ENCODE results near the gene PLBD1.

Gene PLBD1

DNA sequence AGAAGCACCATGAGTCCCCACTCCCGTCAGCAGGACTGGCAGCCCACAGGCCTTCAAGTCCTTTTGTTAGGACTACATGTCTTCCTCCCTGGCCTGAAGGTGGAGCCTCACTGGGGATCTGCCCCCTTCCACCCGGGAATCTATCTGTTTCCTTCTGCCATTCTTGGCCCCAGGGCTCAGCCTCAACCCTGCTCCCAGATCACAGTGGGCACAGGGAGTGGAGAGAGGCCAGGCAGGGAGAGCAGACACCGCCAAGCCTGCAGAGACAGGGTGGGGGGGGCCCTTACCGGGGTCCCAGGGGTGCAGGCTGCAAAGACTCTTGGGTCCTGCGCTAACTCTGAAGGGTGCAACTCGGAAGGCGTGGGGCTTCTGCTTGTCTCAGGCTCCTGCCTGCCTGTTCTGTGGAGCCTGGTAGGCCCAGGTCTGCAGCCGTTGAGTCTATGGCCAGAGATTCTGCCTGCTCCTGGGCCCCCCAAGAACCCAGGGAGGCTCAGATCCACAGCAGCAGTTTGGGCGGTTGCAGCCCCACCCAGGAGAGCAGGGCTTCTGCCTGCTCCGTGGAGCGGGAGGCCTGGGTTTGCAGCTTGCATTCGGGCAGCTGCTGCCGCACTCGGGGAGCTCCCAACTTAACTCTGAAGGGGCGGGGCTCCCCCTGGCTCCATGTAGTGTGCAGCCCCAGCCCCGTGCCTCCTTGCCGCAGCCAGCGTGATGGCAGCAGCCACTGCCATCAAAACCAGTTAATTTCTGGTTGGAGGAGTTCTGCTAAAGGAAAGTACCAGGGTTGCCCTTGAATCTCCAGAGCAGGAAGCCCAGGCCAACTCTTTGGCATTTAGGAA, 21.7 kb upstream of the PLBD1 start:
- no peak for DNase-seq (ENCODE audit: extremely low spot score)
- CTCF ChIA-PET, result no interaction called here
- POLR2A ChIA-PET, result no interaction called here
- TF ChIP-seq, protein P1, sequence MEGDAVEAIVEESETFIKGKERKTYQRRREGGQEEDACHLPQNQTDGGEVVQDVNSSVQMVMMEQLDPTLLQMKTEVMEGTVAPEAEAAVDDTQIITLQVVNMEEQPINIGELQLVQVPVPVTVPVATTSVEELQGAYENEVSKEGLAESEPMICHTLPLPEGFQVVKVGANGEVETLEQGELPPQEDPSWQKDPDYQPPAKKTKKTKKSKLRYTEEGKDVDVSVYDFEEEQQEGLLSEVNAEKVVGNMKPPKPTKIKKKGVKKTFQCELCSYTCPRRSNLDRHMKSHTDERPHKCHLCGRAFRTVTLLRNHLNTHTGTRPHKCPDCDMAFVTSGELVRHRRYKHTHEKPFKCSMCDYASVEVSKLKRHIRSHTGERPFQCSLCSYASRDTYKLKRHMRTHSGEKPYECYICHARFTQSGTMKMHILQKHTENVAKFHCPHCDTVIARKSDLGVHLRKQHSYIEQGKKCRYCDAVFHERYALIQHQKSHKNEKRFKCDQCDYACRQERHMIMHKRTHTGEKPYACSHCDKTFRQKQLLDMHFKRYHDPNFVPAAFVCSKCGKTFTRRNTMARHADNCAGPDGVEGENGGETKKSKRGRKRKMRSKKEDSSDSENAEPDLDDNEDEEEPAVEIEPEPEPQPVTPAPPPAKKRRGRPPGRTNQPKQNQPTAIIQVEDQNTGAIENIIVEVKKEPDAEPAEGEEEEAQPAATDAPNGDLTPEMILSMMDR (IDR thresholded peaks at IDR 0.05; ENCODE audit: control extremely low read depth, extremely low read depth, low read depth, missing control alignments), result no peak

DNA sequence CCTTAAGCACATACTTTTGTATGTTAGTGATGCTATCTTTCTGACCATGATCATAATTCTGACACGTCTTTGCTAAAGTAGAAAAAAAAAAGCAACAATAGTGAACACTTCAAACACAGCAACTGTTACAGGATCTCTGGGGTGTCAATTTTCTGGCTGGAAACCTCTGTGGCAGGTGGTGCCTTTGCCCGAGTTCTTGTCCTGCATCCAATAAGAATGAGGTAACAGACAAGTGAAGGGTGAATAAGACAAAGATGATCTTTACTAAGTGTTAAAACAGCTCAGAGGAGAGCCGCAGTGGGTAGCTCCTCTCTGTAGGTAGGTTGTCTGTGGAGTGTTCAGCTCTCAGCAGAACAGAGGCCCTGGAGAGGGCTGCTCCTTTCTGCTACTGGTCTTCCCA, 20.9 kb upstream of the PLBD1 start:
- TF ChIP-seq, protein P1 (IDR thresholded peaks at IDR 0.05; ENCODE audit: control extremely low read depth, extremely low read depth, low read depth, missing control alignments), result no peak
- DNase-seq (ENCODE audit: extremely low spot score), result no peak
- ChIA-PET CTCF (interaction anchor here (1.0 kb wide), 1 partner anchor 31 kb away, joined by 3 read pairs; no protein-coding TSS in a partner anchor), POLR2A (no interaction called here)

DNA sequence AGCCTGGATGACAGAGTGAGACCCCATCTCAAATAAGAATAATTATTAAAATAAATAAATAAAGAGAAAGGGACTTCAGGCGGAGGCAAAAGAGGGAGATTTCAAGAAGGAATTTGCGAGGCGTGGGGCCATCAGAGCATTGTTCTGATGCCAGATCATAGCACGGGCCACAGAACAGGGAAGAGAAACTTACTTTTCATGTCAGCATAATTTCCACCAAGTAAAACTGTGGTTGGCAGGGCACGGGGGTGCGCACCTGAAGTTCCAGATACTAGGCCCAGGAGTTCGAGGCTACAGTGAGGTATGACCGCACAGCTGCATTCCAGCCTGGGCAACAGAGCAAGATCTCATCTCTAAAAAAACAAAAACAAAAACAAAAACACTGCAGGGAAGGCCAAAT, 11.0 kb upstream of the PLBD1 start:
- CTCF ChIA-PET, result interaction anchor here (1.0 kb wide), 1 partner anchor 33 kb away, joined by 3 read pairs; no protein-coding TSS in a partner anchor
- POLR2A ChIA-PET, result no interaction called here
- no peak for DNase-seq (ENCODE audit: extremely low spot score)
- TF ChIP-seq, protein P1 (IDR thresholded peaks at IDR 0.05; ENCODE audit: control extremely low read depth, extremely low read depth, low read depth, missing control alignments), result no peak

DNA sequence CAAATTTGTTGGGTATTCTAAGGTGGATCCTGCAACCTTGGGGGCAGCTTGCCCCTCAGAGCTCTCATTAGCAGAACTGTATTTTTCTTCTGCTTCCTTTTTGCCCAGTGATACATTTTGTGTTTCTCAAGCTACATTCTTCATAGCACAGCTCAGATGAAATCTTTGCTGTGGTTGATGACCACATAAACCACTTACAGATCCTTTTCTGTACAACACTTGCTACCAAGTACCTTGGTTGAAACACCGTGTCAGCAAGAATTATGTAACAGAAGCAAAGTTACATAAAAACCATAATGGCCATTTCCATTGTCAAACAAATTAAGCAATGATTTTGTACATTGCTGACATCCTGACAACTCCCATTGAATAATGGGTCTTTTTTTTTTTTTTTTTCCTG, 9.7 kb upstream of the PLBD1 start:
- CTCF ChIA-PET, result no interaction called here
- no peak for DNase-seq (ENCODE audit: extremely low spot score)

DNA sequence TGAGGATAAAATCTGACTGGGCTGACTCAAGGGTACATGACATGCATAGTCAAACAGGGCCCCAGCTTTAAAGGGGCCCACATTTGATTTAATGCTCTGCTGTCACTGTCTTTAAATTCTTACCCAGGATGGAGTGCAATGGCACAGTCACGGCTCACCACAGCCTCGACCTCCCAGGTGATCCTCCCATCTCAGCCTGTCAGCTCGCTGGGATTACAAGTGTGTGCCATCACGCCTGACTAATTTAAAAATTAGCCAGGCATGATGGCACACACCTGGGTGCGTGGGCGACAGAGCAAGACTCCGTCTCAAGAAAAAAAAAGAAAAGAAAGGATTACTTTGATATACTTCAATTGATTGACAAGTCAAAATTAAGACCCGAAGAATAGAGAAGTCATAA, 9.2 kb upstream of the PLBD1 start:
- POLR2A ChIA-PET, result no interaction called here
- CTCF ChIA-PET, result no interaction called here
- TF ChIP-seq, protein P1 (IDR thresholded peaks at IDR 0.05; ENCODE audit: control extremely low read depth, extremely low read depth, low read depth, missing control alignments), result no peak
- DNase-seq (ENCODE audit: extremely low spot score), result no peak

More for the DNA sequence above, 9.7 kb upstream of the PLBD1 start:
- TF ChIP-seq, protein P1 (IDR thresholded peaks at IDR 0.05; ENCODE audit: control extremely low read depth, extremely low read depth, low read depth, missing control alignments), result no peak
- POLR2A ChIA-PET, result no interaction called here

DNA sequence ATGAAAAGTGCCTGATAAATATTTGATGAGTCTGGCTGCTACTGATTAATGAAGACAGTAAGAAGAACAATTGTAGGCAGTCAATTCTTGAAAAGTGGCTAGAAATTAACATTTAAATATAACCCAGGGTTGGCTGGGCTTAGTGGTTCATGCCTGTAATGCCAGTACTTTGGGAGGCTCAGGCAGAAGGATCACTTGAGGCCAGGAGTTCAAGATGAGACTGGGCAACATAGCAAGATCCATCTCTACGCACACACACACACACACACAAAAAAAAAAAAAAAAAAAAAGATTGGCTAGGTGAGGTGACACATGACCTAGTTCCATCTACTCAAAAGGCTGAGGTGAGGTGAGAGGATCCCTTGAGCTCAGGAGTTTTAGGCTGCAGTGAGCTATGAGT, 7.9 kb upstream of the PLBD1 start:
- TF ChIP-seq, protein P1 (IDR thresholded peaks at IDR 0.05; ENCODE audit: control extremely low read depth, extremely low read depth, low read depth, missing control alignments), result no peak
- DNase-seq (ENCODE audit: extremely low spot score), result no peak
- ChIA-PET POLR2A (no interaction called here), CTCF (interaction anchor here (1.0 to 1.4 kb wide), 3 partner anchors 9 to 41 kb away, joined by 3 to 4 read pairs (median 3); no protein-coding TSS in a partner anchor)
